Measurements from ENCODE around the gene ALOXE3.

ALOXE3 gene

DNA sequence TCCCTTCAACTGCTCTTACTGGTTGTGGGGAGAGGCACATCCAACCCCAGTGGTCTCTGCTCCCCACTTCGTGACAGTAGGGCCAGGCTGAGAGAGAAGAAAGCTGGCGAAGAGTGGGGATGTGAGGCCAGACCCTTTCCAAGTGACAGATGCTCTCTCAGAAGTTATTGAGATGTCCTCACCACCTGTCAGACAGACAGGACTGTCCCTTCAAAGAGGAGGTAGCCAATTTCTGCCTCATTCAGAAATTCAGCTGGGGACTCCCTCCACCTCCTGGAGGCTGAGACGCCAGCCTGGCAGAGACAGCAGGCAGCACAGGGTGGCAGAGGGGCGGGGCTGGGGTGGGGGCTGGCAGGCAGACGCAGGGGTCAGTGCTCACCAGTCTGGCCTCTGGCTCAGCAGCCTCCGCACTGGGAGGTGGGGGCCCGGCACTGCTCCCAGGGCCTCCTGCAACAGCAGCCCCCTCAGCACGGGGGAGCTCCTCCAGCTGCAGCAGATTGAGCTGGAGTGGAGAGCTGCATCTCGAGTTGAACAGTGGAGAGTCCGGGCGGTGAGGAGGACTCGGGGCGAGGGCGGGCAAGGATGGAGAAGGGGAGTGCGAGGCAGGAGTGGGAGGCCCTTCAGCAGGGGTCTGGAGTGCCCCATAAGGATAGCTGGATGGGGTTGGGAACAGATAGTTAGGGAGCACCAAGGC is 24.7 kb upstream of the ALOXE3 start:
- DNase-seq (ENCODE audit: insufficient read length, low spot score), result no peak
- no peak for FAIRE-seq

DNA sequence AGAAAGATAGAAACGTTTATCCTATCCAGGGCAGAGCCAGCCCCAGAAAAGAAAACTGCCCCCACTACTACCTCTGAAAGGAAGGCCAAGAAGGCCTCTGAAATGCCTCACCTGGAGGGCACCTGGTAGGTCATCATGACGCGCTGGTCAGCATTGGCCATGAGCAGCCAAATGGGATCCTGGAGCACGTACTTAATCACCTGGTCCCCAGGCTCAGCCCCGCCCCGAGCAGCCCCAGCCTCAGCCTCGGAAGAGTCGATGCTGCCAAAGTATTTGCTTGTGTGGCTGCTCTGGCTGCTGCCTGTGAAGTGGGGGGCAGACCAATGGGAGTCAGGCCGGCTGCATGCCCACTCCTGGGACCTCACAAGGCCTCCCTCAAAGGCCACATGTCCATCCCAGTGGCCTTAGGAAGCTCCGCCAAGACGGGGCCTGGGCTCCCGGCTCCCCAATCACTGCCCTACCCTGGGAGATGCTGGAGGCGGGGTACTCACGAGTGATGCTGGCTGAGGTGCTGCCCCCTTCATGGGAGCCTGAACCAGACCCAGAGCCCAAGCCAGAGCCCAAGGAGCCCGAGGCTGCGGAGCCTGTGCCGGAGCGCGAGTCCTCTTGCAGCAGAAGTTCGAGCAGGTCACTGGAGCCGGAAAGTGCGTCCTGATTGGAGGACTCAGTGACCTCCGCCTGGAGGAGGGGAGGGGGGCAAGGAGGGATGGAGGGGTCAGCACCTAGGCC is 24.0 kb upstream of the ALOXE3 start:
- FAIRE-seq, result no peak

DNA sequence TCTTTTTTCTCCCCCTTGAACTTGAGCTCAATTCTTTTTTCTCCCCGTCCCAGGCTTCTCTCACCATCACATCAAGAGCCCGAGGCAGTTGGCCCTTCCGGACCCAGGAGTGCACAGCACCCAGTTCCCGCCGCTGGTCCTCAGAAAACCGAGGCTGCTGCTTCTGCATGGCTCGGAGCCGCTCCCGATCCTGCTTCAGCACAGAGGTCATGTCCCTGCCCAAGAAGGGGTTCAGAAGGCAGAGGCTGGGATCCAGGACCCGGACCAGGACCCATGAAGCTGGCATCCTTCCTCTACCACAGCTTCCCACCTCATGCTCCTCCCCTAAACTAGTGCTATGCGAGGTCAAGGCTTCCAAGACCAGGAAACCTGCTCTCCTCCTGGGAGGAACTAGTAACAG is 23.4 kb upstream of the ALOXE3 start:
- DNase-seq (ENCODE audit: insufficient read length, low spot score), result no peak
- no peak for FAIRE-seq

More for the DNA sequence above, 24.0 kb upstream of the ALOXE3 start:
- DNase-seq (ENCODE audit: insufficient read length, low spot score), result no peak

DNA sequence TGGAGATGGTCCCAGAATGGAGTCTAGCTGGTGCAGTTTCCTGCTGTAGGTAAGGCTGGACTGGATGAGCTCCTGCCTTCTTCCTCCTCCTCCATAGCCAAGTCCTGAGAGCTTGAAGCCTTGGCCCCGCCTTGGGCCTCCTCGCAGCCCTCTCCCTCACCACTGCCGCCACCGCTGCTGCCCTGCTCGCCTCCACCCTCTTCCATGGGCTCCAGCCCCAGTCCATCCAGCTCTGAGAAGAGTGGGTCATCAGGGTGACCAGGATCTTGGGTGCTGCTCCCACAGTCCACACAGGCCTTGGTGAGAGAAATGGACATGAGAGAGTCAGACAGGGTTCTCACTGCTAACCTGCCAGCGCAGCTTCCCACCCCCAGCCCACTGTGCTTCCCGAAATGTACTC is 22.7 kb upstream of the ALOXE3 start:
- FAIRE-seq (no peak), DNase-seq (ENCODE audit: insufficient read length, low spot score) (no peak)

DNA sequence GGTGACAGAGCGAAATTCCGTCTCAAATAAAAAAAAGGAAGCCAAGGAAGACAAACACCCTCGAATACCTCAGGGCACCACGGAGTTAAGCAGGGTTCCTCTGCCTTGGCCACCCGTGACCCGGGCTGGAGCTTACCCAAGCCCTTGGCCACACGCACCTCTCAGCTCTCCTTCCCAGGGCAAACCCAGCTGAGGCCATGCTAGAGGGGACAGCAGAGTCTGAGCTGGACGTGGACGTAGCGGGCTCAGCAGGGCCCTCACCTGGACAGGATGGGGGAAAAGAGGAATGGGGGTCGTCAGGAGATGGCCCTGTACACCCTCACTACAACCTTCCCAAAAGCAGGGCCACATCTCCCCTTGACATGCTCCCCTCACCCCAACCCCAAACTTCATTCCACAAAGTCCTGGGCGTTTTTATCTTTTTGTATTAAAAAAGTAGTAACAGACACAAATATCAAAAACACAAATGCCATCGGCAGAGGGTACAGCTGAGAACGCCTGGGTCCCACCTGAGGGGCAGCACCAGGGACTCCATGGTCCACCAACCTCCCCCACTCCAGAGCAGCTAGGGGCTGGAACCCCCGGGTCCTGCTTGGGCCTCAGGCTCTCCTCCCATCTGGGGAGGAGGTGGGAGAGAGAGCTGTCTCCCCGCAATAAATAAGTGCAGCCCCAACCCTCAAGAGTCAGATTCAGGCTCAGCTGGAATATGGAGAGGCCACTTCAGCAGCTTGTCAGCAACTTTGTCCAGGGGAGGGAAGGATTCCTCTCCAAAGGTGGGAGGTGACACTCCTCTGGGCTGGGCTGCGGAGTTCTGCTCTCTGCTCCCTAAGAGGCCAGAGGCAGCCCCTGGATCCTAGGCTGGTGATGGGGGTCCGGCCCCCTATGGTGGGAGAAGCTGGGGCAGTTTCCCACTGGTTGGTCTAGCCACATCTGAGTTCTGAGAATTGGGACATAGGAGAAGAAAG is 22.0 kb upstream of the ALOXE3 start:
- FAIRE-seq, result no peak
- DNase-seq (ENCODE audit: insufficient read length, low spot score), result no peak

DNA sequence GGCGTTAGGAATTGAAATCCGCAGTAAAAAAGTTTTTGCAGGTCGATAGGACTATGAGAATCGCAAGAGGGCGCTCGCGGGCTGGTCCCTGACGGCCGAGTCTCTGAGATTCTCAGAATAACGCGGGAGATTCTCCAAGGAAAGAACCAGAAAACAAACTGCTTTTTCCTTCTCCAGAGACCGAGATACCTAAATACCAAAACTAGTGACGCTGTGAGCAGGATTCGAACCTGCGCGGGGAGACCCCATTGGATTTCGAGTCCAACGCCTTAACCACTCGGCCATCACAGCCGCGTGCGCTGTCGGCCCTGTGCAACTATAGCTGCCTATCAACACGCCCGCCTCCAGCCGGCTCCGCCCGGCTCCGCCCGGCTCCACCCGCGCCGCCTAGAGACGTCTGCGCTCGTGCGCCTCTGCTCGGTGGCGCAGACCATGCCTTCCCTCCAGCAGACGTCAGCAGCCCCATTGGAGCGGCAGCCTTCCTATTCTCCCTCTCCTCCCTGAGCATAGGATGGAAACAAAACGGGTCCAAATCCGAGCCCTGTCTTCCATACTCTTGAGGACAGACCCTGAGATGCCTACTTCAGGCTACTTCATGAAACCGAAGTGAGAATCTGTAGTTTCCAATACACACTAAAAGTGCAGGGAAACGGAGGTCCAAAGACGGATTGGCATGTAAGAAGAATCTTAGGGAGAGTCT is 20.5 kb upstream of the ALOXE3 start:
- DNase-seq (ENCODE audit: insufficient read length, low spot score) (no peak), FAIRE-seq (peak; percentile 94)

DNA sequence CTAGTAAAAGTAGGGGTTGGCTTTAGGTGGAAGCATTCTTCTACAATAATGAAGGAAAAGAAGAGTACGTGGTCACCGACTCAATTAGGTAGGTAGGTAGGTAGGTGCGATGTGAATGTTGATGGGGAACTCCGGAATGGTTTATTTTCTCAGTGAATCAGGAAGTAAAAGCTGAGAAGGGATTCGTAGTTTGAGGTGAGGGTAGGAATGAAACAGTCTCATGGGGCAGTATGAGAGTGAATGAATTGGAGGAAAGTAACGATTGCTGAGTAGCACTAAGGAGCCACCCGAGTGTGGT is 20.0 kb upstream of the ALOXE3 start:
- no peak for FAIRE-seq

DNA sequence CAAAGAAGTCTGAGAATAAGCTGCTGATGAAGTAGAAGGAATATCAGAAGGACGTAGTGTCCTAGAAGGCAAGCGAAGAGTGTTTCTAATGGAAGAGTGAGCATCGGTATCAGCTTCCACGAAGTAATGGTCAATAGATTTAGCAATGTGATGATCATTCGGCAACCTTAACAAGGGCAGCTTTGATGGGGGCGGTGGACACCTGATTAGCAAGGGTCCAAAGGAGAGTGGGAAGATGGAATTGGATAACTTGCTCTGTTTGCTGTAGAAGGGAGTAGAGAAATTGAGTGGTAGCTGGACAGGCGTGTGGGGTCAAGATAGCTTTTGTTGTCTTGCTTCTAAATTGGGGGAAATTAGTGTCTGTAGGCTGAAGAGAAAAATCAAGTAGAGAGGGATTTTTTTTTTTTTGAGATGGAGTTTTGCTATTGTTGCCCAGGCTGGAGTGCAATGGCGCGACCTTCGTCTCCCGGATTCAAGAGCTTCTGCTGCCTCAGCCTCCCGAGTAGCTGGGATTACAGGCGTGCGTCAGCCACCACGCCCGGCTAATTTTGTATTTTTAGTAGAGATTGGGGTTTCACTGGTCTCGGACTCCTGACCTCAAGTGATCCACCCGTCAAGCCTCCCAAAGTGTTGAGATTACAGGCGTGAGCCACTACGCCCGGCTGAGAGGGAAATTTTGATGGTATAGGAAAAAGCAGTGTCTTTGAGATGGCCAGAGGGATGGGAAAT is 19.5 kb upstream of the ALOXE3 start:
- DNase-seq (ENCODE audit: insufficient read length, low spot score) (no peak), FAIRE-seq (no peak)

More for the DNA sequence above, 20.0 kb upstream of the ALOXE3 start:
- DNase-seq (ENCODE audit: insufficient read length, low spot score), result no peak

DNA sequence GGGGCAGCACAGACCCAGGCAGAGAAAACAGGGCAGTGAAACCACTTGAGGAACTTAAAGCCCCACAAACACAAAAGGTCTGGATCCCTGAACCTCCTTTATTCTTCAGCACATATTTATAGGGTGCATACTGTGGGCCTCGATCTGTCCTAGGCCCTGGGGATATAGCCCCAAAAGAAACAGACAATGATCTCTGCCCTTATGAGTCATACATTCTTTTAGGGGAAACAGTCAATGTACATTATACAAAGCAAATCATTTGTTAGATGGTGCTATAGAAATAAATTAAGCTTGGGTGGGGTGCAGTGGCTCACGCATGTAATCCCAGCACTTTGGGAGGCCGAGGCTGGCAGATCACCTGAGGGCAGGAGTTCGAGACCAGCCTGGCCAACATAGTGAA is 15.6 kb upstream of the ALOXE3 start:
- no peak for FAIRE-seq
- no peak for DNase-seq (ENCODE audit: insufficient read length, low spot score)

DNA sequence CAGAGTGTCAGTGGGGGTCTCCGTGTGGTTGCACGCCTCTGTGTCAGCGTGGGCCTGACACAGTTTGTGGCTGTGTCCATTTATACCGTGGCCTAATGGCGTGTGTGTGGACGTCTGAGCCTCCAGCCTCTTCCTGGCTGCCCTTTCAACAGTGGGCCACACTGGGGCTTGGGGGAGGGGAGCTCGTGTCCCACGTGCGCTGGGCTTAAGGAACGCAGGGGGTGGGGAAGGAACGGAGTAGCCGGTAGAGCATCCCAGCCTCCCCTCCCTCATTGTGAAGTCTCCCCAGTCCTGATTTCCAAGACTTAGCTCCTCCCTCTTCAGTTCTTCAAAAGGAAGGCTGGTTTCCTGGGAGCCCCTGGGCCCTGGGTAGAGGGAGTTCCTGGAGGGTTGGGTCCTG is 15.1 kb upstream of the ALOXE3 start:
- FAIRE-seq (peak; percentile 9), DNase-seq (ENCODE audit: insufficient read length, low spot score) (no peak)

DNA sequence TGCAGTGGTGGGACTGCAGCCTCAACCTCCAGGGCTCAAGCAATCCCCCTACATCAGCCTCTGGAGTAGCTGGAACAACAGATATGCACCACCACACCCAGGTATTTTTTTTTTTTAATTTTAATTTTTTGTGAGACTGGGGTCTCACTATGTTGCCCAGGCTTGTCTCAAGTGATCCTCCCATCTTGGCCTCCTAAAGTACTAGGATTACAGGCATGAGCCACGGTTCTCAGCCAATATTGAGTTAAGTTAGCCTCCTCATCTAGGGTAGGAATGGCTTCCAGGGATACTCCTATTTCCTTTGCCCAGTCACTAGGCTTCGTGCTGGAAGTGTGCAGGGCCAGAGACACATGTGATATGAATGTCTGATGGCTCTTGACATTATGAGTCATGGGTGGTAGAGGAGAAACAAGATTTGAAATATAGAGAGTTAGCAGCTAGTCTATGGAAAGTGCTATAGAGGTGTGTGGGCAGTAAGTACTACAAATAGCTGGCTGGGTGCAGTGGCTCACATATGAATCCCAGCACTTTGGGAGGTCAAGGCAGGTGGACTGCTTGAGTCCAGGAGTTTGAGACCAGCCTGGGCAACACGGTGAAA is 13.6 kb upstream of the ALOXE3 start:
- FAIRE-seq (peak; percentile 49), DNase-seq (ENCODE audit: insufficient read length, low spot score) (peak; percentile 45)

DNA sequence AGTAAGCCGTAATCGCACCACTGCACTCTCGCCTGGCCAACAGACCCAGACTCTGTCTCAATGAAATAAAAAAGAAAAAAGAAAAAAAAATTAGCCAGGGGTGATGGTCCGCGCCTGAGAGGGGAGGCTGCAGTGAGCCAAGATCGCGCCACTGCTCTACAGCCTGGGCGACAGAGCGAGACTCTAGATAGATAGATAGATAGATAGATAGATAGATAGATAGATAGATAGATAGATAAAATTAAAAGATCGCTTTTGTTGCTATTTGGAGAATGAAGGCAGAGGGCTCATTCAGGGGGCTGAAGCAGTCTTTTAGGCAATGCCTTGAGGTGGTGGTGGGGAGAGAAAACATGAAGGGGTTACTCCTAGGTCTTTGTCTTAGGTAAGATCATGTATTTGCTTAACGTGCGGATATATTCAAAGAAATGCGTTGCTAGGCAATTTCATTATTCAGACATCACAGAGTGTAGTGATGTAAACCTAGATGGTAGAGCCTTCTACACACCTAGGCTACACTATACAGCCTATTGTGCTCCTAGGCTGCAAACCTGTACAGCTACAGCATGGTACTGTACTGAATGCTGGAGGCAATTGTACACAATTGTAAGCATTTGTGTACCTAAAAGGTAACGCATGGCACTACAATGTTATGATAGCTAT is 9.9 kb upstream of the ALOXE3 start:
- DNase-seq (ENCODE audit: insufficient read length, low spot score), result no peak
- no peak for FAIRE-seq

DNA sequence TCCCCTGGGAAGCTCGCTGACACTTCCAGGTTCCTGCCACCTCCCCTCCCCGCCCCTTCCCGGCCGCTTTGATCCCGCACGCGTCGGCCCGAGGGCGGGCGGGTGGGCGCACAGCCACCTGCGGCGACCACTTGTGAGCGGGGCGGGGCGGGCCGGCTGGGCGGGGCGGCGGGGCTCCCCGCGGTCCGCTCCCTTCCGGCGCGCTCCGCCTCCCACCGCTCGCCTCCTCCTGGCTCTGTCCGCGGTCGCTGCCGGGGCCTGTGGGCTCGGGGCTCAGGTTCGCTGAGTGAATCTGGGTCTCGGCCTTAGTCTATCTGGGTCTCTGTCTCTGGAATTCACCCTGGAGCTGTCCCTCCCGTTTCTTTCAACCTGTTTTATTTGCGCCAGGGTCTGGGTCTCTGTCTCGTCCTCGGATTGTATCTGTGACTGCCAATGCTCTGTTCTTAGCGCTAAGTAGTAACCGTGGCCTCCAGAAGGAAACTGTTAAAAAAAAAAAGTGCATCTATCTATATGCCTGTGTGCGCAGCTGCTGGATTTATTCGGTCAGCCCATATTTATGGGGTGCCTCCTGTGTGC is 8.3 kb upstream of the ALOXE3 start:
- no peak for DNase-seq (ENCODE audit: insufficient read length, low spot score)
- FAIRE-seq, result no peak

DNA sequence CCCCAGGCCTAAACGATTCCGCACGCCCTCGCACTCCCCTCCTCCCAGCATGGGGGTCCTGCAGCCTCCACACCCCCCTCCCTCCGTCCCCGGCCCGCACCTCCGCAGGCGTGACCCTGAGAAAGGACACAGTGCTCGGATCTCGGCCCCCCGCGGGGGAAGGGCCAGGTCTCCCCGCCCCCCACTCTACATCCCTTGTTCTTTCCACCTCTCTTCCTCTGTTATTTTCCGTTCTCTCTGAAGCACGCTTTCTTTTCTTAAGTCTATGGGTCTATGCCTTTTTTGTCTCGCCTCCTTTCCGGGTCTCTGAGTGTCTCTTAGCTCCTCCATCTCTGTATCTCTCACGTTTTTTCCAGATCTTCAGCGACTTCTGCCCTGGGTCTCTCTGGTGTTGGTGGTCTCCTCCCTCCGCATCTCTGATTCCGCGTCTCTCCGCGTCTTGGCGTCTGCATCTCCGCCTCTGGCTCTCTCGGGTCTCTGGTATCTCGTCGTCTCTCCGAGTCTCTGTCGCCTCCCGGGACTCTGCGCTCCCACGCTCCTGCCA is 7.7 kb upstream of the ALOXE3 start:
- FAIRE-seq, result no peak

DNA sequence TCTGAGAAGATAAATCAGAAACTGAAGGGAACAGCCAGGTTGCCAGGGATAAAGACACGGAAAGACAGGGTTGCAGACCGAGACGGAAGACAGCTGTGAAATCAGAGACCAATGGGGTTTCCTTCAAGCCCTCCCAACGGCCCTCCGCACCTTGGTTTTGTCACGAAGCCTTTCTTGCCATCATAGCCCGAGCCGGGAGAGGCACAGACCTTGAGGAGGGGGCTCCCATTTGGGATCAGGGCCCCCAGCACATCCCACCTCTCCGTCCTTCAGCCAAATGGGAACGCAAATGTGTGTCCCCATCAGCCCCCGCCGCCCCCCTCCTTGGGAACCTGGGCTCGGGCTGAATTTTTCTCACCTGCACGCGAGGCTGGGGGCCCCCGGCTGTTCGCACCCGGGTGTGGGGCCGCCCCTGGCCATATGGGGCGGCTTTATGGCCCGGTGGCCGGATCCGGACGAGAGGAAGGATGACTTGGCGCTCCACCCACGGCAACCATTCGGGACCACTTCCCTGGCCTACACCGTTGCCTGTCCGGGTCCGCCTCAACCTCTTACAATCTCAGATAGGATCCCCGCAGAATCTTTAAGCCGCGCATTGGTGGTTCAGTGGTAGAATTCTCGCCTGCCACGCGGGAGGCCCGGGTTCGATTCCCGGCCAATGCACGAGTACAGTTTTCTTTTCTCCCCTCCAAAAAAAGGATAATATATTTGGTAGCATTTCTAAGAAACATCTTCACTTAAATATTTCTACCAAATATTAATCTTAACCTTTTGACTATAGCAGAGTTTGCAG is 7.0 kb upstream of the ALOXE3 start:
- DNase-seq (ENCODE audit: insufficient read length, low spot score) (peak; percentile 82), FAIRE-seq (no peak)

More for the DNA sequence above, 7.7 kb upstream of the ALOXE3 start:
- no peak for DNase-seq (ENCODE audit: insufficient read length, low spot score)

DNA sequence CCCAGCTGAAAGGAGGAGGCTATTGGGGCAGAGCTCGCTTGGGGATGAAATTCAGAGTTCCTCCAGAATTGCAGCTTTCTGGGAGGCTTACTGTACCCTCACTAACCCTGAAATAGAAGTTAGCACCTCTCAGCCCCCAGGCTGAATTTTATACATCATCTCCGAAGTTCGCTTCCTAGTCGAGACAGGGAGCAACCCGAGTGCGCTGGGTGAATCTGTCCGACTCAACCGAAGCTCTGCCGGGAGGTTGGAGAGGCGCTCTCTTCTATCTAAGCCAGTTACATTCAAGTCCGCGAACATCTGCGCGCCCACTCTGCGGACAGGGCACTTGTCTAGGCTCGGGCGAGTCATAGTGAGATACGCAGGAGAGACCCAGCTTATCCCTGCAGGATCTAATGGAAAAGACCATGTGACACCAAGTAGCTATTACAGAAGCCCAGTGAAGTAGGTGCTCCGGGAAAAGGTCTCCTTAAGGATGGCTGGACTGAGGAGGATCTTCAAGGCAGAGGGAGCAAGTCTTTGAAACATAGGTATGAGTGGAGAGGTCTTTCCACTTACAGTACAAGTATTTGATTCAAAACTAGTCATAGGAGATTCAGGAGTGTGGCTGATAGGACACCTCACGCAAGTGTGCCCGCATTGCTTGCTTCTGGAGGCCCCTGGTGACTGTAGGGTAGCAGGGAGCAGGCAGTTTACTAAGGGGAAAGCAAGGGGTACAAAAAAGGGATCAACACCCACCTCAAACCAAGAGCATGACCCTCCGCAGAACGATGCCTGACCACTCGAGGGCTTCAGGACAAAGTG is 6.2 kb upstream of the ALOXE3 start:
- DNase-seq (ENCODE audit: insufficient read length, low spot score) (no peak), FAIRE-seq (no peak)
